GM18498 (cell line): ENCODE data around the gene PRKCA.

Experiments
- ATAC-seq: cut with Tn5 transposase; IDR thresholded peaks from one replicate; pipeline ENCODE4 v1.9.1; 2021; ENCODE audit warnings: mild to moderate bottlenecking, moderate library complexity; ENCODE audit not compliant: unreplicated experiment

The PRKCA gene

GRCh38 chr17:66837885-66838665, 535.7 kb downstream of the PRKCA start:
- no peak for ATAC-seq

GRCh38 chr17:66839616-66840015, 537.2 kb downstream of the PRKCA start:
- ATAC-seq = no peak

- ATAC-seq = no peak
Measured at GRCh38 chr17:66840061-66840460, 537.6 kb downstream of the PRKCA start.

GRCh38 chr17:66841328-66841727, 538.9 kb downstream of the PRKCA start:
- no peak for ATAC-seq

GRCh38 chr17:66841744-66842143, 539.3 kb downstream of the PRKCA start:
- ATAC-seq = no peak

GRCh38 chr17:66842505-66842904, 540.1 kb downstream of the PRKCA start:
- no peak for ATAC-seq

GRCh38 chr17:66842959-66843358, 540.5 kb downstream of the PRKCA start:
- ATAC-seq = no peak

GRCh38 chr17:66843627-66844026, 541.2 kb downstream of the PRKCA start:
- no peak for ATAC-seq

GRCh38 chr17:66847704-66848103, 545.3 kb downstream of the PRKCA start:
- ATAC-seq = no peak

GRCh38 chr17:66848496-66848895, 546.1 kb downstream of the PRKCA start:
- ATAC-seq = no peak

GRCh38 chr17:66849032-66849655, 546.7 kb downstream of the PRKCA start:
- ATAC-seq = no peak

GRCh38 chr17:66849851-66850580, 547.6 kb downstream of the PRKCA start:
- ATAC-seq = no peak

- ATAC-seq = no peak
Measured at GRCh38 chr17:66850692-66851091, 548.3 kb downstream of the PRKCA start.

GRCh38 chr17:66855204-66855603, 552.8 kb downstream of the PRKCA start:
- no peak for ATAC-seq

GRCh38 chr17:66858226-66859083, 556.0 kb downstream of the PRKCA start:
- ATAC-seq = no peak

GRCh38 chr17:66859353-66859752, 556.9 kb downstream of the PRKCA start:
- no peak for ATAC-seq

- no peak for ATAC-seq
Measured at GRCh38 chr17:66860204-66860603, 557.8 kb downstream of the PRKCA start.
